Cerebellar nuclear complex (tissue), 1 donor: Measurements from ENCODE around the gene ANKRD28.

Experiments
- DNase-seq, 2 experiments: peaks; one replicate each; lab custom pipeline; 2025; lab: John Stamatoyannopoulos, UW

The ANKRD28 gene

GRCh38 chr3:15664144-15664543 is 133.6 kb downstream of the ANKRD28 start:
- DNase-seq, result no peak

- no peak for DNase-seq
These were observed 137.5 kb downstream of the ANKRD28 start for GRCh38 chr3:15660055-15660935.

GRCh38 chr3:15659254-15659975 is 138.4 kb downstream of the ANKRD28 start:
- no peak for DNase-seq

- DNase-seq, result no peak
These were observed 140.8 kb downstream of the ANKRD28 start for GRCh38 chr3:15657016-15657415.

- DNase-seq, result no peak
These were observed 141.4 kb downstream of the ANKRD28 start for GRCh38 chr3:15656342-15656741.

GRCh38 chr3:15654891-15655290 is 142.9 kb downstream of the ANKRD28 start:
- DNase-seq, result no peak

- no peak for DNase-seq
These were observed 143.7 kb downstream of the ANKRD28 start for GRCh38 chr3:15654127-15654526.

GRCh38 chr3:15653321-15653720 is 144.5 kb downstream of the ANKRD28 start:
- no peak for DNase-seq

- no peak for DNase-seq
These were observed 146.4 kb downstream of the ANKRD28 start for GRCh38 chr3:15651396-15651795.

- no peak for DNase-seq
These were observed 147.9 kb downstream of the ANKRD28 start for GRCh38 chr3:15649858-15650257.

GRCh38 chr3:15649341-15649740 is 148.4 kb downstream of the ANKRD28 start:
- no peak for DNase-seq

GRCh38 chr3:15647611-15648167 is 150.1 kb downstream of the ANKRD28 start:
- DNase-seq, result no peak

GRCh38 chr3:15646851-15647511 is 150.8 kb downstream of the ANKRD28 start:
- DNase-seq, result no peak

- DNase-seq, result no peak
These were observed 151.9 kb downstream of the ANKRD28 start for GRCh38 chr3:15645740-15646501.

- no peak for DNase-seq
These were observed 152.5 kb downstream of the ANKRD28 start for GRCh38 chr3:15645246-15645645.

- DNase-seq, result no peak
These were observed 158.9 kb downstream of the ANKRD28 start for GRCh38 chr3:15638891-15639262.

GRCh38 chr3:15638193-15638890 is 159.4 kb downstream of the ANKRD28 start:
- no peak for DNase-seq

- no peak for DNase-seq
These were observed 160.4 kb downstream of the ANKRD28 start for GRCh38 chr3:15637131-15637951.

GRCh38 chr3:15636028-15636709 is 161.6 kb downstream of the ANKRD28 start:
- DNase-seq, result no peak
